Uterus (tissue), 2 donors: ENCODE data around the gene SANBR.
A peak's percentile ranks its signal among the peaks of the same experiment; 100 is the strongest.

ENCODE experiments used
- CTCF ChIP-seq, 4 experiments: fragments of 200-600 bp in 2 of 4; fragments of 450-650 bp in 2 of 4; sonication (generic) in 2 of 4; IDR thresholded peaks; one replicate each; pipeline ENCODE4 v1.5.1; 2016 to 2019; ENCODE audit warnings: antibody characterized with exemption in 4 of 4, mild to moderate bottlenecking in 2 of 4, moderate library complexity in 1 of 4
- POLR2A ChIP-seq, 2 donors: fragments of 450-650 bp; IDR thresholded peaks; one replicate each; pipeline ENCODE4 v1.6.1; 2016; ENCODE audit warnings: antibody characterized with exemption in 2 of 2, mild to moderate bottlenecking in 1 of 2, moderate library complexity in 1 of 2

- TF ChIP-seq CTCF (IDR thresholded peaks at IDR 0.05) (peak in 1 of 4 experiments; percentile 5), POLR2A (IDR thresholded peaks at IDR 0.05) (peak; percentile 16 to 65)
Measured at GRCh38 chr2:61065714-61066709, at the start of gene SANBR.
